Liver (tissue), 9 donors: ENCODE results near the gene PYGB. TPM values are rescaled to one million over a fixed set of nuclear protein-coding genes. Genes with fewer than 3 reads are reported as not detected.

Source experiments
- DNase-seq: peaks from one replicate; pipeline ENCODE4 v3.0.0-alpha.2; 2017; ENCODE audit warnings: low spot score
- H3K27ac ChIP-seq, 2 donors: one replicate each; pipeline ENCODE4 v1.7.0; 2013; ENCODE audit warnings: inconsistent platforms in 2 of 2, low read length in 2 of 2, control low read depth in 1 of 2, low read depth in 1 of 2, mild to moderate bottlenecking in 1 of 2
- H3K27me3 ChIP-seq, 4 donors: one replicate each; pipeline versions ENCODE4 v1.6.1 to v1.7.0; 2013; ENCODE audit warnings: low read length in 3 of 4, inconsistent platforms in 1 of 4, mild to moderate bottlenecking in 1 of 4, moderate library complexity in 1 of 4; ENCODE audit not compliant: control insufficient read depth in 4 of 4, insufficient read depth in 4 of 4
- H3K36me3 ChIP-seq, 4 donors: one replicate each; pipeline versions ENCODE4 v1.6.1 to v1.7.0; 2013; ENCODE audit warnings: low read length in 3 of 4, mild to moderate bottlenecking in 3 of 4, low read depth in 1 of 4, moderate library complexity in 1 of 4; ENCODE audit not compliant: control insufficient read depth in 4 of 4, insufficient read depth in 3 of 4
- H3K4me1 ChIP-seq, 4 donors: one replicate each; pipeline versions ENCODE4 v1.6.1 to v1.7.0; 2013; ENCODE audit warnings: low read length in 3 of 4, mild to moderate bottlenecking in 3 of 4, moderate library complexity in 1 of 4; ENCODE audit not compliant: control insufficient read depth in 4 of 4, insufficient read depth in 4 of 4
- H3K4me3 ChIP-seq, 3 donors: one replicate each; pipeline versions ENCODE4 v1.6.1 to v1.7.0; 2013; ENCODE audit warnings: low read length in 3 of 3, control low read depth in 1 of 3, low read depth in 1 of 3, mild to moderate bottlenecking in 1 of 3
- H3K9ac ChIP-seq, 2 donors: one replicate each; pipeline ENCODE4 v1.7.0; 2013; ENCODE audit warnings: low read length in 2 of 2, mild to moderate bottlenecking in 2 of 2, moderate library complexity in 2 of 2, control low read depth in 1 of 2, low read depth in 1 of 2
- H3K9me3 ChIP-seq, 4 donors: one replicate each; pipeline versions ENCODE4 v1.6.1 to v1.7.0; 2013; ENCODE audit warnings: low read length in 3 of 4; ENCODE audit not compliant: control insufficient read depth in 4 of 4
- ATF3 ChIP-seq: IDR thresholded peaks from 2 replicates; pipeline ENCODE4 v1.6.1; 2016; ENCODE audit warnings: antibody characterized with exemption
- CTCF ChIP-seq: fragments of 150-350 bp; IDR thresholded peaks from 2 replicates; pipeline ENCODE4 v1.5.1; 2017; ENCODE audit warnings: improper control_type of control experiment, low read depth, low read length; ENCODE audit not compliant: missing input control
- EGR1 ChIP-seq, 2 donors: IDR thresholded peaks; 2 replicates each; pipeline ENCODE4 v1.6.1; 2016 to 2018; ENCODE audit warnings: antibody characterized with exemption in 2 of 2, low read depth in 2 of 2
- FOXA1 ChIP-seq: IDR thresholded peaks from 2 replicates; pipeline ENCODE4 v1.6.1; 2016; ENCODE audit warnings: antibody characterized with exemption
- FOXA2 ChIP-seq: IDR thresholded peaks from 2 replicates; pipeline ENCODE4 v1.6.1; 2016; ENCODE audit warnings: antibody characterized with exemption
- GABPA ChIP-seq, 2 donors: IDR thresholded peaks in 1 of 2; conservative IDR thresholded peaks in 1 of 2; 2 replicates each; pipeline ENCODE4 v1.6.1; 2016; ENCODE audit warnings: antibody characterized with exemption in 2 of 2, mild to moderate bottlenecking in 1 of 2, moderate library complexity in 1 of 2
- HNF4A ChIP-seq, 2 donors: conservative IDR thresholded peaks; 2 replicates each; pipeline ENCODE4 v1.6.1; 2016; ENCODE audit warnings: antibody characterized with exemption in 2 of 2, mild to moderate bottlenecking in 2 of 2
- HNF4G ChIP-seq: IDR thresholded peaks from 2 replicates; pipeline ENCODE4 v1.6.1; 2016; ENCODE audit warnings: antibody characterized with exemption
- JUND ChIP-seq, 2 donors: IDR thresholded peaks; 2 replicates each; pipeline ENCODE4 v1.6.1; 2016; ENCODE audit warnings: antibody characterized with exemption in 2 of 2
- MAX ChIP-seq: IDR thresholded peaks from 2 replicates; pipeline ENCODE4 v1.6.1; 2016; ENCODE audit warnings: antibody characterized with exemption
- NR2F2 ChIP-seq: IDR thresholded peaks from 2 replicates; pipeline ENCODE4 v1.6.1; 2016; ENCODE audit warnings: antibody characterized with exemption
- RAD21 ChIP-seq, 2 donors: IDR thresholded peaks; 2 replicates each; pipeline ENCODE4 v1.6.1; 2016; ENCODE audit warnings: antibody characterized with exemption in 2 of 2, mild to moderate bottlenecking in 2 of 2
- REST ChIP-seq: IDR thresholded peaks from 2 replicates; pipeline ENCODE4 v1.6.1; 2016; ENCODE audit warnings: antibody characterized with exemption, mild to moderate bottlenecking
- RXRA ChIP-seq, 2 donors: IDR thresholded peaks; 2 replicates each; pipeline ENCODE4 v1.6.1; 2017 to 2018; ENCODE audit warnings: antibody characterized with exemption in 2 of 2, mild to moderate bottlenecking in 1 of 2
- SP1 ChIP-seq: IDR thresholded peaks from 2 replicates; pipeline ENCODE4 v1.6.1; 2018; ENCODE audit warnings: antibody characterized with exemption, mild to moderate bottlenecking
- TAF1 ChIP-seq: conservative IDR thresholded peaks from 2 replicates; pipeline ENCODE4 v1.6.1; 2016; ENCODE audit warnings: antibody characterized with exemption, mild to moderate bottlenecking
- YY1 ChIP-seq: IDR thresholded peaks from 2 replicates; pipeline ENCODE4 v1.6.1; 2016; ENCODE audit warnings: antibody characterized with exemption, mild to moderate bottlenecking
- ZBTB33 ChIP-seq: IDR thresholded peaks from 2 replicates; pipeline ENCODE4 v1.6.1; 2016; ENCODE audit warnings: antibody characterized with exemption
- WGBS: extraction: QIAGEN DNeasy Blood & Tissue Kit; methylation state at CpG from one replicate; pipeline ENCODE4 v1.1.7; 2013; 5-methylcytosine and 5-hydroxymethylcytosine counted together
- polyA plus RNA-seq, 2 donors: library from polyadenylated mRNA; stranded (reverse) in 1 of 2; unstranded in 1 of 2; fragments of 200-250 nt in 1 of 2; fragments of >200 nt in 1 of 2; fragmentation: Nextera tagmentation in 1 of 2; extraction: Ambion mirVana in 1 of 2; gene quantifications; one replicate each; pipeline versions ENCODE4 v1.2.1 to v1.2.3, GENCODE V29; 2013 to 2015
- total RNA-seq, 2 donors: library from RNA; depleted of rRNA; stranded (reverse); fragments of >200 nt; gene quantifications; one replicate each; pipeline ENCODE4 v1.2.3, GENCODE V29; 2014
- donor health status: healthy.
- donor health status: healthy.
- donor health status: healthy.
- donor health status: healthy.
- donor health status: healthy.

PYGB gene
- total and polyA plus RNA-seq, 4 donors: 3.6 to 11.7 (median 9.8) TPM

GRCh38 chr20:25254571-25254970 is 6.7 kb downstream of the PYGB start:
- WGBS: 83% methylated on average over 5 of the region's 5 CpGs

More at GRCh38 chr20:25254571-25254970, 6.7 kb downstream of the PYGB start:
- no peak for DNase-seq
- Histone ChIP-seq H3K9ac (no peak overlapping the region), H3K27ac (no peak overlapping the region), H3K4me1 (peaks cover 2 to 17% (median 4%) of the 10 kb centered on the region in 4 donors), H3K27me3 (no peaks in the 10 kb centered on the region), H3K4me3 (no peak overlapping the region), H3K36me3 (no peaks in the 10 kb centered on the region), H3K9me3 (no peaks in the 10 kb centered on the region)
- TF ChIP-seq GABPA (IDR thresholded peaks at IDR 0.05 in 1 of 2, conservative IDR thresholded peaks at IDR 0.05 in 1 of 2) (no peak), SP1 (no peak), ATF3 (no peak), RXRA (IDR thresholded peaks at IDR 0.05) (no peak), REST (no peak), CTCF (no peak), YY1 (no peak), RAD21 (IDR thresholded peaks at IDR 0.05) (no peak), NR2F2 (no peak), HNF4A (conservative IDR thresholded peaks at IDR 0.05) (no peak), JUND (IDR thresholded peaks at IDR 0.05) (no peak), HNF4G (no peak), ZBTB33 (no peak), FOXA2 (no peak), FOXA1 (no peak), EGR1 (IDR thresholded peaks at IDR 0.05; ENCODE audit: low read depth in 2 of 2) (no peak), MAX (no peak), TAF1 (no peak)
